ENCODE measurements around the gene SMYD1. TPM values are rescaled to one million over a fixed set of nuclear protein-coding genes. Genes with fewer than 3 reads are reported as not detected.

SMYD1 gene
- total RNA-seq, 4 donors from 2014 or later, result not detected

GRCh38 chr2:88123164-88123974 lies 55.7 kb downstream of the SMYD1 start:
- TF ChIP-seq CTCF (IDR thresholded peaks at IDR 0.05; ENCODE audit: low read depth), result no peak

- no peak for TF ChIP-seq CTCF (IDR thresholded peaks at IDR 0.05; ENCODE audit: low read depth)
Measured at GRCh38 chr2:88123975-88124917, 56.6 kb downstream of the SMYD1 start.

GRCh38 chr2:88125344-88125923 lies 57.8 kb downstream of the SMYD1 start:
- no peak for TF ChIP-seq CTCF (IDR thresholded peaks at IDR 0.05; ENCODE audit: low read depth)

- TF ChIP-seq CTCF (IDR thresholded peaks at IDR 0.05; ENCODE audit: low read depth), result no peak
Measured at GRCh38 chr2:88125924-88126771, 58.5 kb downstream of the SMYD1 start.

GRCh38 chr2:88126772-88127637 lies 59.4 kb downstream of the SMYD1 start:
- TF ChIP-seq CTCF (IDR thresholded peaks at IDR 0.05; ENCODE audit: low read depth), result no peak

- no peak for TF ChIP-seq CTCF (IDR thresholded peaks at IDR 0.05; ENCODE audit: low read depth)
Measured at GRCh38 chr2:88127638-88127887, 59.9 kb downstream of the SMYD1 start.

All from subcutaneous adipose tissue (tissue), 4 donors.